GM19025 (cell line): ENCODE data around the gene COG6.

Source experiments
- ATAC-seq: cut with Tn5 transposase; IDR thresholded peaks from one replicate; pipeline ENCODE4 v1.9.1; 2021; ENCODE audit warnings: mild to moderate bottlenecking, low read depth, moderate library complexity; ENCODE audit not compliant: unreplicated experiment

The COG6 gene

DNA sequence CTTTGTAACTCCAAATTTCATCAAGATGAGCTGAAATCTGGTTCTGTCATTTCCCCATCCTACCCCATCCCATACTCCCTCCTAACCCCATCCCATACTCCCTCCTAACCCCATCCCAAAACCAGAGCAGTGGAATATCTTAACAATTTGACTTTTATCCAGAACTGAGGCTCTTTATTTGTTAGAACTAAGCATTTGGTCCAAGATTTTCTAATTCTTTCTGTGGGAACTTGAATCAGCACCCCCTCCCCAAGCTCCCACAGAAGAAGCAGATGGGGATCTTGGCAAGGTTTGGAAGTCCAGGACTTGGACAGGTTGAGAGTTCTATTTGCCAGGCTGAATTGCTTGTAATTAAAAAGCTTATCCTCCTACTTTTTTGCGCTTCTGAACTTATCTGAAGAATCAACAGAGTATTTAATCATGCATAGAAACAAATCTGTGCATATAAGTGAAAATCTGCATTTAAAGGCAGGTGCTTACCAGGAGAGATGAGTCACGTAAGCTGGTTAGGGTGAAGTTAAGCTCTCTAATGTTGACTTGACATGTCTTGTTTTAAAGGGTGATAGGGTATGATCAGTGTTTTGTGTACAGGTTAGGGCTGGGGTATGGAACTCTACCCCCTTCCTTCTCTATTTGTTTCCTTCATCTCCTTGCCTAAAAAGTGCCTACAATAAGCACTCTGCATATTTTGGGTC is 111.1 kb downstream of the COG6 start:
- no peak for ATAC-seq

DNA sequence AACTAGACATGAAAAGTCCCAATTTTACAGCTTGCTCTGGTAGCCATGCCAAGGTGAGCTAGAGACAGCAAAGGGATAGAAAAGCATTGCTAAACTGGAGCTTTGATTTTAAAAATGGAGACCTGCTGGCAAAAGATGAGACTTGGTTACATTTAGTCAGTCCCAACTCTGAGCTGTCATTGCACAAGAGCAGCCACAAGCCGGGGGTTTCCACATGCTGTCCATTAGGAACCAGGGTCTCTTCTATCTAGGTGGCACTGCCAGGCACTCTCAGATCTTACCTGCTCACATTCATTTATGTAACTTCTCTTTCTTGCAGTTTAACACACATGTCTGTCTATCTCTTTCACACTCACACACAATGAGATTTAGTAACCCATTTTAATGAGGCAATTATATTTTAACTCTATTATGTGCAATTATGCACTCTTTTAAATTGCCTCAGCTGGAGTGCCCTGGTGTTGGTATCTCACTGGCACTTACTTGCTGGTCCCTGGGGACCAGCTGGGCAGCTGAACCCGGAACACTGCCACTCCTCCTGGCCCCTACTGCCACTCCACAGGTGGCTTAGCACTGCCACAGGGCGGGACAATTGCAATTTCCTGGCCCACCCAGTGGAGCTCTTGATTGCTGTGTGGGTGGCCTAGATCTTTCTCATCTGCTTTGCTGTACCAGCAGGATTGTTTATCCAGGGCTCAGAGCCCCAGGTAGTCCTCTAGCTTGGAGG is 112.5 kb downstream of the COG6 start:
- ATAC-seq, result no peak

DNA sequence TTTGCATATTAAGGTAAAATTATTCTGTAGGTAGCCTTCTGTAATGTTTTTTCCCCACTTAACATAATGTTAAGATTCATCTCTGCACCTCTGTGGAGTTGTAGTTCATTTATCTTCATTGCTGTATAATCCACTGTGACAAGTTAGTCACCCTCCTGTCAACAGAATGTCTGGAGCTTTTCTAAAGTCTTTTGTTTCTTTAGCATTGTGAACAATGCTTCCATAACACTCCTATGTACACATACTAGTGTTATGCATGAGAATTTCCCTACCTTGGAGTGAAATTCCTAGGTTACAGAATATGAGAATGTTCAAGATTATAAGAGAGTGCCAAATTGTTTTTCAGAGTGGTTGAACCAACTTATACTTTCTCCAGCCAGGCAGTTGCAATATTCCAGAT is 113.5 kb downstream of the COG6 start:
- no peak for ATAC-seq

DNA sequence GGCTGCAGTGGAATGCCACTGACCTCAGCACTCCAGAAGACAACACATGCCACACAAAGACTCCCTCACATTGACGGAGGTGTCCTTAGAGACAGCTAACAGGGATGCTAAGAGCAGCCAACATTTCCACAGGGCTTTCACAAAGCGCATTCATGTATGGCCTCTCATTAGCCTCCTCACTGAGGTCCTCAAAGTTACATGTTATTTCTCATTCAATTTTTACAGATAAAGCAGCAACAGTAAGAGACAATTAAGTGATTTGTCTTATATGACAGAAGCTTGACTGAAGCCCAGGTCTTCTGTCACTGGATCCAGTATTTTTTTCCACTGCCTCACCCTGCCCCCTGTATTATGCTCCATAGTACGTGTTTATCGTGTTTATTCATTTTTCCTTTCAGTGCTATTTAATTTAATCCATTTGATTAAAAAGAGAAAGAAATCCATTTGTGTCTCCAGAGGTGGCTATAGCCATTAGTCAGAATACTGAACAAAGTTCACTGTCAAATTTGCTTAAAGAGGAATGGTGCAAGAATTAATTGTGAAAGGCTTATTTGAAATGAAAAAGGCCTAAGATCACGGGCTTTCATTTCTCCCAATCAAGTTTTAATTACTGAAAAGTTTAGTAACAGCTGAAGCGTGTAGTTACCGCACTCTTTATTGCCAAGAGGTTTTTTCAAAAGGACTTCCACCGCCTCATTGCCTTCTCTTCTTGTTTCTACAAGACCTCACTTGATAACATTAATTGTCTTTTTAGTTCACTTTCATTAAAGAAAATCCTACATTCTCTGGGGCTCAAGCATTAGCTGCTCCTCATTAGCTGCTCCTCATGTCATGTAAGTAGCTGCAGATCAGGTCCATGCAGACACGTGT is 115.0 kb downstream of the COG6 start:
- ATAC-seq, result no peak

DNA sequence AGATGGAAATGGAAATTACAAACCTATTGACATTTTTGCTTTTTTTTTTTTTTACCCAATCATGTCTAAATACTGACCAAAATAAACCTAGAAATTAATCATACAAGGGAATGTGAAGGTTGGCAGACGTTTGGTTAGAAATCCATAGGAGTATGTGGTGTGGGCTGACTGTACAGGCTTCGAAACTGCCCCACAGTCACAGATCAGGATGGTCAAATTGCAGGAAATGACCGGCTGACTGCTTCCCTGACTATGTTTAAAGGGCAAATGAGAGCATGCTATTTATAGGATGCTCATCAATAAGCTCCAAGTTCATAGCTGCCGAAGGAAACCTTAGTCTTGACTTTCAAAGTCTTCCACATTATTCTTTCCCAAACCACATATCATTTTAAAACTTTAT is 118.4 kb downstream of the COG6 start:
- ATAC-seq, result no peak

DNA sequence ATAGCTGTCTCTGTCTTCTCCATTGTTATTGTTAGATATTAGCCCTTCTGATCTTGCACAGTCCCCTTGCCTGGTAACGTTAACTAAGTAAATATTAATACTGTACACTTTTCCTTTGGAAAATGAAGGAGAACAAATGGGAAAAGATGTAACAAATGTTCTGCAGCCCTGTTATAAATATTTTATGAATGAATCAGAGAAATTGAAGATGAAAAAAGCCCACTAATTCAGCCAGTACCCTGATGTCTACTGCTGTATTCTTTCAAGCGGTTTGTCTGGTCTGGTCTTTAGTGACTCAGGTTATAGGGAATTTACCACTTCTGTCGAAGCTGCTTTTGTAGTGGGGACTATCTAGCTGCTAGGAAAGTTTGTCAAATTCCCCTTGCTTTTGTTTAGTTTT is 121.0 kb downstream of the COG6 start:
- ATAC-seq, result no peak

DNA sequence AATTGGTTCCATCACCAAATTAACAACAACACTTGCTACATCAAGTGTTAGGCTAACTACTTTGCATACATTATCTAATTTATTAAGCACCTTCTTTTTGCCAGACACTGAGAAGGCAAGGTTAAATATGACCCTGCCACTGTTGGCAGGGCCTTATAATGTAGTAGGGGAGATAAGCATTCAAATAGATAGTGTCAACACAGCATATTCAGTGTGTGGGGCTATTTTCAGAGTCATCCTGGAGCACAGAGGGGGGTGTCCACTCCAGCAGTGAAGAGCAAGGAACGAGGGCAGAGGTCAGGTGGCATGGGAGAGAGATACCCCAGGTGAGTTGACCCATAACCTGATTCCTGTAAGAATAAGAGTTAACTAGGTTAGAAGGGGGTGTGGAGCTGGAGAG is 121.6 kb downstream of the COG6 start:
- no peak for ATAC-seq

DNA sequence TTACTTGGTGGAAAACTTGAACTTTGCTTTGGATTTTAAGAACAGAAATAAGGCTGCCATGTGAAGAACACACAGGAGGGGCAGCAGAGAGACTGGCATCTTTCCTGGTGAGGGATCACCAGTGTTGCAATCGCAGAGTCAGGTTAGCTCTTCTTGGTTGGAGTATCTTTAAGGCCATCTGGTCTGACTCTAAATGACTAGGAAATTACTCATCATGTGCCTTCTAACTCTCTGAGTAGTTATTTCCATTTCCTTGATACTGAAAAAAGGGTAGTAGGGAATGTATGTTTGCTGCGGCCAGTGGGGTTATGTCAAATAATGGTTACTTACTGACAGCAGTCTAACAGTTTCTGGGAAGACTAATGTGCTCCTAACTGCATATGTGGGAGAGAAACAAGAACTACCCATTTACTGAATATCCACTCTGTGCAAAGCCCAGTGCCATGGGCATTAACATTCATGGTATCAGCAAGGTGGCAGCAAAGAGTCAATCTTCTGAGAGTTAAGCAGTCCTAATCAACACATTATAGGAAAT is 122.1 kb downstream of the COG6 start:
- no peak for ATAC-seq

DNA sequence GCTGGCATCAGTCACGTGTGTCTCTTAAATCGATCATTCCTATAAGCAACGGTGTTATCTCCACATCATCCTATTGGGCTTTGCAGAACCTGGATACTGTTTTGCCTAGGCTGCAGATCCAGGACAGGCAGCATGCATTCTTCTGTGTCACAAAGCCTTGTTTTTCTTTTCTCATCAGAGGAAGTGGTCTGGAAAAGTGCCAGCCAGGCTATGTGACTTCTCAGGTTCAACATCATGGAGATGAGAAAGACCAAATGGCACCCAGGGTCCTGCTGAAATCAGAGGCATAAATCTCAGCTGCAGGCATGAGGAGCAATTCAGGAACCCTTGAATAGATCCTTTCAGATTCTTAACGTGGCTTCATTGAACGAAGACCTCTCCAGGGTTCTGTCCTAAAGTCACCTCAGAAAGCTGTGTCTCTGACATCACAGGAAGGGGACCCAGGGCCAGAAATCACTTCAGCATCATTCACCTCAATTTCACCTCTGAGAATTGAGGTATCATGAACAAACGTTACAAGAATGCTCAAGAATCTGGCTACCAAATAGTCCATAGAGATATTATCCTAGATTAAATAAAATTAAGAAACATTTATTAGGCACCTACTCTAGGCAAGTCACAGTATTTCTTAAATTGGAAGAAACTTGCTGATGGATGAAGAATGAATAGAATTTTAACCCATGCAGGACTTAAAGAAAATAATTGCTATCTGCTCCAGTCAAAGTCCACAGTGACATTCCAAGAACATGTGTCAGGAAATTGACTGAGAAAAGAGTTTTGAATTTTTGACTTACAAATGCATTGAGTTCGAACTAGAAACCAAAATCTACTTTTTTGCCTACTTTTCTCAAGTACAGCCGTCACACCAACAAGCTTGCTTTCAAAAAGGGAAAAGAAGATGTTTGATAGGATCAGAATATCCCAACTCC is 124.1 kb downstream of the COG6 start:
- no peak for ATAC-seq

DNA sequence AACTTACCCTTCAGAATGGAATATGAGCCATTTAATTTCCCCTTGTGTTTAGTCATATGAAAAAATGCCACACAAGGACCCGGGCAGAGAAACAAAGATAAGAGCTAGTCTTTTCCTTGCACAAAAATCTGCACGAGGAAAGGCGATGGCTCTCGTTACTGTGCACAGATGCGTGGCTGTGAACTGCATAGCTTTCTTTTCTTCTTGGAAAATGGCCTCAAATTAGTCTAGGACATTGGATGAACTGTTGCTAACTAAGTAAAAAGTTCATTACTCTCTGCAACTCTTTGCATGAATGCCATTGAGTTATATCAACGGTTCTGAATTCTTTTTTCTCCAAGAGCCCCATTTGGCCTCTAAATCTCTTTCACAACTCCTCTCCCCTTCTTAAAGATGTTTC is 125.2 kb downstream of the COG6 start:
- ATAC-seq, result no peak

DNA sequence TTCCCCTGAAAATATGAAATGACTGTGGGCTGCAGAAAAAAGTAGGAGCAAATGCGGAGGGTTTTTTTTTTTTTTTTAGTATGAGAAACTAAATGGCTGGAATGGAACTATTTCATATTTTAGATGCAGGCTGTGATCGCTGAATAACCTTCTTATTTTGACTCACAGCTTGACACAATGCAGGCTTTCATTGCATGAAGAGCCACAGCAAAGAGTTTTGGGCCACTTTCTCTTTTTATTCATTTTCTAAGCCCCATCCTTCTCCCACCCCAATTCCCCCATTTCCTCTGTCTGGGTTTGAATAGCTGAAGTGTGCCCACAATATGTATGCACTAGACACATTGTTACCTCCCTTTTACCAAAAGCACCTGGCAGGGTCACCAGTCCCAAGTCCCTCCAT is 125.9 kb downstream of the COG6 start:
- ATAC-seq, result no peak

DNA sequence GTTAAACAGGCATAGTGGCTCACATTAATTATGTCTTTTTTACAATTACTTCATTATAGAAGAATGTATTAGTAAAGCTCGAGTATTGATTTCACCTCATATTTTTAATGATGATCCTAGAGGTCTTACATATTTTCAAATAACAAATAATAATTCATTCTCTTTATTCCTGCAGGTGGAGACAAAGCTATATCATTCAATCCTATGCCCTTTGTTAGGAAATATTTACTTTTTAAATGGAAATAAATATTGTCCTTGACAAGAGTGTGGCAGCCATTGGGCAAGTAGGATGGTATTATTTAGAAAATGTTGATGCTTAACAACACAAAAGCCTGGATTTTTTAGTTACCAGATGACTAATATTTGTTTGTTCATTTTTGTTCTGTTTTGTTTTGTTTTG is 127.6 kb downstream of the COG6 start:
- no peak for ATAC-seq

DNA sequence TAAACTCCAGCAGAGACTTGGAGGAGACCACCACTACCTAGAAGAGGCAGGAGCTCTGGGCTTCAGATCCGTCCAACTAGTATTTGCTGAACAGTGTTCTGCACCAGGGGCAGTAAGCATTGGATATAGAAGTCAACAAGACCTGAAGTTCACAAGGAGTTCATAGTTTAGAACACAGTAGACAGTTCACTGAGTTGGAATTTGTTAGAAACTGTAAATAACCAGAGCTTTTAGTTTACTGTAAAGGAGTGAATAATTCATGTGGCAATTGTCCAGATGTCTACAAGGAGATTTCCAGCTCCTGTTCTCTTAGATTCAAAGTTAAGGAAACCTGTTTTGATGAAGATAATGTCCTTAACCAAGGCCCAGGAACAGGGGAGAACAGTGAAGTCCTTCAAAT is 128.9 kb downstream of the COG6 start:
- no peak for ATAC-seq

DNA sequence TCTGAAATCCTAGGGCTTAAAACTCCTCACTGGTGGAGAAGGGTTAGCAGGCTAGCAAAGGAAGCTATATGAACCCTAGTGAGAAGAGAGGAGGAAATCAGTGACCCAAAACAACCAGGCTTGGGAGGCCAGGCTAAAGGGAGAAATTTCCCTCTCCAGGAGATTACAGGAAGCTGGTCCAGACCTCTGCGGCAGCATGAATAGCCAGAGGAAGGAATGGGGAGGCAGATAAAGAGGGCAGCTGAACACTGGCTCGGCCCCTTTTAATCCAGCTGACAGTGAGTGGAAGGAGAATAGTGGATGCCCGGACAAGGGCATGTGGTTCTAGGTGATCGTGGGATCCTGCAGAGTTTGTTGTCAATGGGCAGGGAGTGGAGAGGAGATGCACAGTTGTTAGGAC is 130.6 kb downstream of the COG6 start:
- ATAC-seq, result no peak

DNA sequence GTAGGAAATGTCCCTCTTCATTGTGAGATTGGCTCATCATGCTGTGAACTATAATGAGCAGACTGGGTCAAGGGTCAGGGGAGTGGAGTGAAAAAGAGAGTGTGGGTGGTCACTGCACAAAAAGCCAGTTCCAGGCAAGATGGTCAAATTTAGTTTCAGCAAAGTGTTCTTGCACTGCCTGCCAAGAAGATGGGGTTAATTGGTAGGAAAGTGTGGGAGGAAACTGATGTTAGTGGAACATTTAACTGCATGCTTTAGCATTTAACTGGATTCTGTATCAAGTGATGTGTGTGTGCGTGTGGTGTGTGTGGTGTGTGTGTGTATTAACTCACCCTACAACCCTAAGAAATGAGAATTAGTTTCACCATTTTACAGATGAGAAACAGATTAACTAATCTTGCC is 131.6 kb downstream of the COG6 start:
- no peak for ATAC-seq

DNA sequence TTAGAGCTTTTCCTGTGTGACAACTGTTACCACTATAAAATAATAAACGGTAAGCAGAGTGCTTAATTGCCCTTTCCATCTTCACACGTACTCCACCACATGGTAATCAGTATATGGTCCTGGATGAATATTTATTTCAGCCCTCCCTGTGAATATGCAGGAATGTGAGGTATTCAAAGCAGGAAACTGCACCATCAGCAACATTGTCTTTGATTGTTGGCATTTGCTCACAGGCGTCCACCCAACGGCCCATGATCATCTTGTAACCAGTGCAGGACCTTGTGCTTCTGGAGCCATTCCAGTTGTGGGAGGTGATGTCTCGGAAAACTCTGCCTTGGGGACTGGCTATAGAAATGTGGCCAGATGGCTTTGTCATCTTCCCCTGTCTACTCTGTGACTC is 132.6 kb downstream of the COG6 start:
- ATAC-seq, result no peak

DNA sequence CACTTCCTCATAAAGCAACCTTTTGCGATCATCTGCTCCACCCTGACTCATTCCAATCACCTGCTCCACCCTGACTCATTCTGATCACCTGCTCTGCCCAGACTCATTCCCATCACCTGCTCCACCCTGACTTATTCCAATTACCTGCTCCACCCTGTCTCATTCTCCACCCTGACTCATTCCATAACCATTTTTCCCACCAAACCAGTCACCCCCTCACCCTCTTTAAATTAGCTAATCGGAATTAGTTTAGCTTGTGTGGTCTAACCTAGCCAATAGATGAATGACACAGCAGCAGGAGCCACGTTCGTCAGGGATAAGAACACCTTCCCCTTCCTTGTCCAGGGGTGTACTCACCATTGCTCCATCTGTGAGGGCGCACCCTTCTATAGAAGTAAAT is 134.0 kb downstream of the COG6 start:
- ATAC-seq, result no peak
